Astrocyte (in vitro differentiated cells and primary cell): ENCODE measurements around the gene AMPH. TPM values are rescaled to one million over a fixed set of nuclear protein-coding genes. Genes with fewer than 3 reads are reported as not detected.

Experiments
- DNase-seq: peaks from one replicate; pipeline ENCODE4 v3.0.0-alpha.2; 2010; ENCODE audit warnings: low read depth
- FAIRE-seq: peaks from 2 replicates; lab custom pipeline; 2011; peaks lifted over from hg19 to GRCh38; lab: Jason Lieb, UNC
- H2AFZ ChIP-seq: 2 replicates; pipeline ENCODE4 v1.6.0; 2012; ENCODE audit warnings: low read depth, low read length, inconsistent platforms
- H3K27ac ChIP-seq: 2 replicates; pipeline ENCODE4 v1.5.1; 2011; ENCODE audit warnings: low read depth, low read length, inconsistent platforms
- H3K27me3 ChIP-seq: 2 replicates; pipeline ENCODE4 v1.6.0; 2011; ENCODE audit warnings: low read length, inconsistent platforms; ENCODE audit not compliant: insufficient read depth
- H3K36me3 ChIP-seq: 2 replicates; pipeline ENCODE4 v1.5.1; 2011; ENCODE audit warnings: low read length, inconsistent platforms; ENCODE audit not compliant: insufficient read depth
- H3K4me1 ChIP-seq: 2 replicates; pipeline ENCODE4 v1.5.1; 2011; ENCODE audit warnings: low read length, inconsistent platforms; ENCODE audit not compliant: insufficient read depth
- H3K4me2 ChIP-seq: 2 replicates; pipeline ENCODE4 v1.6.0; 2012; ENCODE audit warnings: low read length, inconsistent platforms
- H3K4me3 ChIP-seq: 2 replicates; pipeline ENCODE4 v1.5.1; 2011; ENCODE audit warnings: low read depth, mild to moderate bottlenecking, low read length, inconsistent platforms; ENCODE audit not compliant: insufficient read depth
- H3K79me2 ChIP-seq: 2 replicates; pipeline ENCODE4 v1.6.0; 2012; ENCODE audit warnings: mild to moderate bottlenecking, low read length, inconsistent platforms; ENCODE audit not compliant: insufficient read depth
- H3K9ac ChIP-seq: 2 replicates; pipeline ENCODE4 v1.6.0; 2012; ENCODE audit warnings: mild to moderate bottlenecking, low read length, inconsistent platforms
- H3K9me3 ChIP-seq: 2 replicates; pipeline ENCODE4 v1.5.1; 2012; ENCODE audit warnings: low read depth, mild to moderate bottlenecking, low read length, inconsistent platforms; ENCODE audit not compliant: insufficient read depth
- H4K20me1 ChIP-seq: 2 replicates; pipeline ENCODE4 v1.6.0; 2012; ENCODE audit warnings: low read length, inconsistent platforms; ENCODE audit not compliant: insufficient read depth
- H3K27ac Mint-ChIP-seq: one replicate; pipeline ENCODE4 v1.8.0; 2021; ENCODE audit warnings: mild to moderate bottlenecking, mixed read lengths; ENCODE audit not compliant: unreplicated experiment
- H3K27me3 Mint-ChIP-seq: one replicate; pipeline ENCODE4 v1.8.0; 2021; ENCODE audit warnings: low read depth, mixed read lengths; ENCODE audit not compliant: unreplicated experiment
- H3K36me3 Mint-ChIP-seq: one replicate; pipeline ENCODE4 v1.8.0; 2021; ENCODE audit warnings: low read depth, mixed read lengths; ENCODE audit not compliant: unreplicated experiment
- H3K4me1 Mint-ChIP-seq: one replicate; pipeline ENCODE4 v1.8.0; 2021; ENCODE audit warnings: low read depth, mixed read lengths; ENCODE audit not compliant: unreplicated experiment
- H3K4me3 Mint-ChIP-seq: one replicate; pipeline ENCODE4 v1.8.0; 2021; ENCODE audit warnings: mild to moderate bottlenecking, moderate library complexity, mixed read lengths; ENCODE audit not compliant: unreplicated experiment
- H3K9me3 Mint-ChIP-seq: one replicate; pipeline ENCODE4 v1.8.0; 2021; ENCODE audit warnings: mild to moderate bottlenecking, mixed read lengths; ENCODE audit not compliant: unreplicated experiment
- EZH2 ChIP-seq: IDR thresholded peaks from 2 replicates; pipeline ENCODE4 v1.6.1; 2012; ENCODE audit warnings: mild to moderate bottlenecking, low read length, inconsistent platforms; ENCODE audit not compliant: insufficient read depth
- total RNA-seq: library from RNA; stranded (reverse); gene quantifications from 2 replicates; pipeline ENCODE4 v1.2.1, GENCODE V29; 2021
- TF ChIP-seq, protein P1 (sequence below): IDR thresholded peaks from 2 replicates; pipeline ENCODE4 v1.5.1; 2011; ENCODE audit warnings: low read depth, mild to moderate bottlenecking, inconsistent platforms, low read length, moderate library complexity; ENCODE audit not compliant: insufficient read depth

Gene AMPH
- total RNA-seq, 1 donor from 2014 or later, result 2.9 TPM

DNA sequence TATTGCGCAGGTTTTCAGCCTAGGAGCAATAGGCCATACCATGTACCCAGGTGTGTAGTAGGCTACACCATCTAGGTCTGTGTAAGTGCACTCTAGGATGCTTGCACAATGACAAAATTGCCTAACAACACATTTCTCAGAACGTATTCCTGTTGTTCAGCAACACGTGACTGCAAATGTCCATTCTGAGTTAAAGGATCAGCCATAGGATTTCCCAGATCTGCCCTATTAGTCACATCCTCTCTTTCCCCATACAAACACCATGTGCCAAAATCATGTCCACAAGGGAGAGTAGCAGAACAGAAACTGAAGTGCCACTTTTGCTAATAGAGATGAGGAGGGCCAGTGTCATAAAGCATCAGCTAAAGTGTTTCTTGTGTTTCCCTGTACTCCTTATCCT lies 42.6 kb upstream of the AMPH start:
- H3K9ac ChIP-seq, result no peak overlapping the region
- no peaks in the 10 kb centered on the region for H3K27me3 ChIP-seq
- H3K27me3 Mint-ChIP-seq, result peaks cover 6% of the 10 kb centered on the region
- H3K4me2 ChIP-seq, result no peak overlapping the region
- no peaks in the 10 kb centered on the region for H3K9me3 Mint-ChIP-seq
- no peaks in the 10 kb centered on the region for H3K79me2 ChIP-seq
- TF ChIP-seq, protein P1, sequence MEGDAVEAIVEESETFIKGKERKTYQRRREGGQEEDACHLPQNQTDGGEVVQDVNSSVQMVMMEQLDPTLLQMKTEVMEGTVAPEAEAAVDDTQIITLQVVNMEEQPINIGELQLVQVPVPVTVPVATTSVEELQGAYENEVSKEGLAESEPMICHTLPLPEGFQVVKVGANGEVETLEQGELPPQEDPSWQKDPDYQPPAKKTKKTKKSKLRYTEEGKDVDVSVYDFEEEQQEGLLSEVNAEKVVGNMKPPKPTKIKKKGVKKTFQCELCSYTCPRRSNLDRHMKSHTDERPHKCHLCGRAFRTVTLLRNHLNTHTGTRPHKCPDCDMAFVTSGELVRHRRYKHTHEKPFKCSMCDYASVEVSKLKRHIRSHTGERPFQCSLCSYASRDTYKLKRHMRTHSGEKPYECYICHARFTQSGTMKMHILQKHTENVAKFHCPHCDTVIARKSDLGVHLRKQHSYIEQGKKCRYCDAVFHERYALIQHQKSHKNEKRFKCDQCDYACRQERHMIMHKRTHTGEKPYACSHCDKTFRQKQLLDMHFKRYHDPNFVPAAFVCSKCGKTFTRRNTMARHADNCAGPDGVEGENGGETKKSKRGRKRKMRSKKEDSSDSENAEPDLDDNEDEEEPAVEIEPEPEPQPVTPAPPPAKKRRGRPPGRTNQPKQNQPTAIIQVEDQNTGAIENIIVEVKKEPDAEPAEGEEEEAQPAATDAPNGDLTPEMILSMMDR, result no peak
- TF ChIP-seq EZH2, result no peak
- H3K4me3 ChIP-seq, result no peak overlapping the region
- H3K36me3 Mint-ChIP-seq, result no peaks in the 10 kb centered on the region
- H2AFZ ChIP-seq, result peak overlapping the region; percentile 39
- H3K36me3 ChIP-seq, result no peaks in the 10 kb centered on the region
- H3K27ac ChIP-seq, result no peak overlapping the region
- no peaks in the 10 kb centered on the region for H4K20me1 ChIP-seq
- no peak overlapping the region for H3K4me3 Mint-ChIP-seq
- no peak overlapping the region for H3K27ac Mint-ChIP-seq
- no peaks in the 10 kb centered on the region for H3K4me1 ChIP-seq
- DNase-seq (peak; percentile 11), FAIRE-seq (no peak)
- no peaks in the 10 kb centered on the region for H3K9me3 ChIP-seq
- H3K4me1 Mint-ChIP-seq, result no peaks in the 10 kb centered on the region

DNA sequence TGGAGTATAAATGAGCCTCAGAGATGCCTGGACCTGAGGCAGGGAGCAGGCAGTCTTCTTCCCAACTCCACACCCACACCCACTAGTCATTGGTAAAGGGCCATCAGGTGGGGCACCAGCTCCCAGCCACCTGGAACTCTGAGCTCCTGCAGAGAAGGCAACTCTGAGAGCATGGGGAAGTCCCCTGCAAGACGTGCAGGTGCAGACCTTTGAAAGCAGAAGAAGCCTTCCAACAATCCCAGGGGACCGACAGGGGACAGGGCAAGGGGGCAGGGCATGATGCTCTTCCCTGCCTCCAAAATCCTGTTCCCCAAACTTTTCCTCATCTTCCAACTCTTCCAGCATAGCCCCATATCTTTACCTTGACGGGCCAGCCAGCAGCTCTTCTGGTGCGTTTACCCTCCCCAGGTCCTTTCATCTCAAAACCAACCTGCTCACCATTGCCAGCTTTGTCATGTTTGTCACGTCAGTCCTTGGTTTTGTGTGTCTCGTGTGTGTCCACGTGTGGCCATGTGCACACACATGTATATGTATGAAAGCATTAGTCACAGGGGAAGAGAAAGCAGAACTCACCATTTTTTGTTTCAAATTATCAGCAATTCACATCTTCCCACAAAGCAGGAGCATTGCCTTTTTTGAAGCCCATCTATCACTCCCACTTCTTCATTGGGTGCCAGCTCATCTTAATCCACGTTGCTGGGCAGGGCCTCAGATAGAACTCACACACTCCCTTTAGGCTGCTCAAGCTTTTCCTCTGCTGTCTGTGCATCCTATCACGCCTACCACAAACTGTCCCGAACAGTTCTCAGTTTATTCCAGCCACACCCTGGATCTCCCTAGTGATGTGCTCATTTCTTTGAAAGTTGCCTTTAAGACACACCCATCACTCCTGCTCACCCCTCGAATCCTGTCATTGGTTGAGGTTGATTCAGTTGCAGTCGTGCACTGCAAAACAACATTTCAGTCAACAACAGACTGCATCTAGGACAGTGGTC lies 41.0 kb upstream of the AMPH start:
- no peak overlapping the region for H2AFZ ChIP-seq
- Mint-ChIP-seq H3K36me3 (no peaks in the 10 kb centered on the region), H3K4me3 (no peak overlapping the region), H3K4me1 (no peaks in the 10 kb centered on the region), H3K27me3 (peaks cover 6% of the 10 kb centered on the region), H3K27ac (no peak overlapping the region), H3K9me3 (no peaks in the 10 kb centered on the region)
- no peaks in the 10 kb centered on the region for H3K9me3 ChIP-seq
- H3K27ac ChIP-seq, result no peak overlapping the region
- H3K4me2 ChIP-seq, result no peak overlapping the region
- no peak for FAIRE-seq
- no peak overlapping the region for H3K9ac ChIP-seq
- no peak overlapping the region for H3K4me3 ChIP-seq
- DNase-seq, result no peak
- H3K79me2 ChIP-seq, result no peaks in the 10 kb centered on the region
- H3K27me3 ChIP-seq, result no peaks in the 10 kb centered on the region
- no peaks in the 10 kb centered on the region for H3K4me1 ChIP-seq
- H3K36me3 ChIP-seq, result no peaks in the 10 kb centered on the region
- TF ChIP-seq EZH2, result no peak
- TF ChIP-seq, protein P1, result no peak
- H4K20me1 ChIP-seq, result no peaks in the 10 kb centered on the region
